Measurements from ENCODE around the gene NAA80.
A peak's percentile ranks its signal among the peaks of the same experiment; 100 is the strongest.

The NAA80 gene, protein sequence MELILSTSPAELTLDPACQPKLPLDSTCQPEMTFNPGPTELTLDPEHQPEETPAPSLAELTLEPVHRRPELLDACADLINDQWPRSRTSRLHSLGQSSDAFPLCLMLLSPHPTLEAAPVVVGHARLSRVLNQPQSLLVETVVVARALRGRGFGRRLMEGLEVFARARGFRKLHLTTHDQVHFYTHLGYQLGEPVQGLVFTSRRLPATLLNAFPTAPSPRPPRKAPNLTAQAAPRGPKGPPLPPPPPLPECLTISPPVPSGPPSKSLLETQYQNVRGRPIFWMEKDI

GRCh38 chr3:50298836-50299637 lies at the start of gene NAA80, which contains the start of gene HYAL3:
NAA80 (minus strand) TSS chr3:50299405; CDS start chr3:50297463, 1,942 bp downstream.
HYAL3 (minus strand) TSS chr3:50299405; CDS start chr3:50295602, 3,803 bp downstream.
- DNase-seq (ENCODE audit: low read depth in 2 of 2): peak; percentile 98

GRCh38 chr3:50347187-50347813 lies 48.1 kb upstream of the NAA80 start:
- peak; percentile 60 to 63 for DNase-seq (ENCODE audit: low read depth in 2 of 2)

DNA sequence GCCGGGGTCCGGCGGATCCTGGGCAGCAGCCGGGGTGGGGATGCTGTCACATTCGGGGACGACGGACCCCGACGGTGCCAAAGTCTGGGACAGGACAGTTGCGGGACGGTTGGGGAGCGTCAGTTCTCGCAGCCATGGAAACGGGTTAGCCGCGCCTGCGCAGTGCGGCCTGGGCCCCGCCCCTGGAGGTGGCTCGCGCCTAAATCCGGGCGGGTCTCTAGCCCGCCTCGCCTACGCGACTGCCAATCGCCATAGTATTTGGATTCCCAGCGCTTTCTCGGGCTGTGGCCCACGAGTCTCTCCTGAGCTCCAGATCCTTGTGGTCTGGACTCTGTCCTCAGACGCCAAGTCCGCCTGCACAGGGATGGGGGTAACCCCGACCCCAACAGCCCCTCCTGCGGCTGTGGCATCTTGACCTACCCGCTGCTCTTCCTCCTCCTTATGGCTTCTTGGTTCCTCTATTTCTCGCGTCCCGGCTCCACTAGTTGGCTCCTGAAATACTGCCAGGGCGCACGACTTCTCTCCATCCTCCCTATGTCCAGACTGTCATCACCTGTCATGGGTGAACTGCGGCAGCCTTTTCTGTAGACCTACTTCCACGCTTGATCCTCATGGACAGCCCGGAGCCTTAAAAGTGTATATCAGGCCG lies 46.5 kb upstream of the NAA80 start, which contains the start of gene ZMYND10:
Gene ZMYND10 (minus strand): TSS at position 147 of the 649 bp plus-strand sequence. CDS start 153 bp downstream, outside the sequence.
- DNase-seq (ENCODE audit: low read depth in 2 of 2): peak; percentile 35 to 44

DNA sequence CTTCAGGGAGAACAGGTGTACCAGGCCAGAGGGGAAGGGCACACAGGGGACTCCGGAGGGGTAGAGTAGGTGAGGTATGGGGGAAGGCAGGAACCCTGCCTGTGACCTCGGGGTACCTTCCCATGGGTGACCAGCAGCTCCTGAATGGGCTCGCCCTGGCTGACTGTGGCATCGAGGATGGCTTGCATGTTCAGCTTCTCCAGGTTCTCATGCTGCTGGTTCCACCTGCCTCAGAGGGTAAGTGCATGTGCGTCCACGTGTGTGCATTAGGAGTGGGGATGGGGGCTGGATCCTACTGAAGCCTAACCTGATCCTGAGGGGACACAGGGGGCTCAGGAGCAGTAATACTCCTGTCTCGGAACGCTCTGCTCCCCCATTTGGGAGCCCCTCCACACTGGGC lies 45.8 kb upstream of the NAA80 start:
- DNase-seq (ENCODE audit: low read depth in 2 of 2): no peak

DNA sequence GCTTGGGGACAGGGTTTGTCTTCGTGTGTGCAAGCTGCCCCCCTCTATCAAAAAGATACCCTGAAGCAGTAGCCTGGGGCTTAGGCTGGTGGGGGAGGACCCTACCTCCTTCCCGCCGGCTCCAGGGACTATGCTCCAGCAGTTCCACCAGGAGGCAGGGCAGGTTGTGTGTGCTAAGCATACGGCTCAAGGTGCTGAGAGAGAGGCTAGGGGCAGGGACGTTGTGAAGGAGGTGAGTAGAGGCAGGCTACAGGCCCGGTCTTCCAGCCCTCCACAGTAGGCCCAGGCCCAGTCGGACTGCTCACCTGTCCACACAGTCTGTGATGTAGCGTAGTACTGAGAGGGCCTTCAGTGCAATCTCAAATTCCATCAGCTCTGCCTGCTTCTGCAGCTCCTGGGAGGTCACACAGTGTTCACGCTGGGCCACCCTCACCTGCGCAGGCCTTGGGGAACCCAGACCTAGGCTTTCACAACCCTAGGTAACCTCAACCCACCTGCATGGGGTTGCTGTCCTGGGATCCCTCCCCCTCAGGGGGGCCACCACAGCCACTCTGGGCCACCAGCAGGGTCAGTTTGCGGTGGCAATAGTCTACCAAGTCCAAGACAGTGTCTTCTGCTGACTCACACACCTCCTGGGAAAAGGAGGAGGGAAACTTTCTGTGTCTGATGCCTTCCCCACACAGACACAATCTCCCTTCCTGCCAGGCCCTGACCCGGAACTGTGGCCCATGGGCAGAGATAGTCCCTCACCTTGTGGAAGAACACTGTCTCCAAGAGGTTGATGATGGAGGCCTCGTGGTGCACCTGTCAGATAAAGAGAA lies 43.8 kb upstream of the NAA80 start:
- DNase-seq (ENCODE audit: low read depth in 2 of 2): no peak

DNA sequence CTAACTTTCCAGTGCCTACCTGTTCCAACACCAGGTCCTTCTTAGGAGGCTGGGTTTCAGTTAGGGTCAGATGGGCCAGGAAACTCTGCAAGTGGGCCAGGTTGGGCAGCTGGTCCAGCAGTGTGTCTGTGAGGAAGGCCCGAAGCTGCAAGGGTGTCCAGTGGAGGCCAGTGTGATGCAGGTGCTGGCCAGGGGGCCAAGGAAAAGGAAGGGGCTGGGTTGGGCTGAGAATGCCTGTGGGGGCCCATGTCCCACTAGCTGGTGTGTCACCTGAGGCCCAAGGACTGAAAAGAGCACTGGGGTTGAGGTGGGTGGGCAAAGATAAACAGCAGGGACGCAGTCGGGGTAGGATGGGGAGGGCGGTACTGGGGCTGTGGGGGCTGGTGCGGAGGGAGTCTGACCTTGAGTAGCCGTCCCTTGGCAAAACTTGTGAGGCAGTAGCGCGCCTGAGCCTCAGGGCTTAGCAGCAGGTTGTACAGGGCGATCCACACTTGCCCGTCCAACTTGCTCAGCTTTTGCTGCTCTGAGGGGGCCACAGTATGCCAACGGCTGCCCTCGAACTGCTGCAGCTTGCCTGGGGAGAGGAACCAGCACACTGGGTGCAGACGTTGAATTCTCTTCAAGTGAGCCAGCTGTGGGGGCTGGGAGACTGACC lies 42.9 kb upstream of the NAA80 start:
- DNase-seq (ENCODE audit: low read depth in 2 of 2): no peak

DNA sequence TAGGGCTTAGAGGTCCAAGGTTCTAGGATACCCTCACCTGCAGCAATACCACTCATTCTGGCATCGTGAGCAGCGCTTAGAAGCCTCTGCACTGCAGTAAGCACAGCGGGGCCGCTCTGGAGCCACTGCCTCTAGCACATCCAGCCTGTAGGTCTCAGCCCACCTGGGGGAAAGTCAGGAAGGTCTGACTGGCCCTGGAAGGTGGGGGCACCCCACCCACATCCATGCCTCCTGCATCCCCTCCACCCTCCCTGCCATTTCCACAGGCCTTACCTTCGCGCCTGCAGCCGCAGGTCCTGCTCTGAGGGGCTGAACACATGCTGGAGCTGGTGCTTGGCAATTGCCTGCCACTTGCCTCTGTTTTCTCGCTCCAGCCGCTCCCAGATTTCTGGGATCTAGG lies 42.3 kb upstream of the NAA80 start:
- DNase-seq (ENCODE audit: low read depth in 2 of 2): no peak

GRCh38 chr3:50340448-50341329 lies 41.5 kb upstream of the NAA80 start, which contains the start of gene RASSF1:
RASSF1 (minus strand) TSS chr3:50340836; CDS start chr3:50340805, 31 bp downstream.
- peak in 1 of 2 donors; percentile 30 for DNase-seq (ENCODE audit: low read depth in 2 of 2)

GRCh38 chr3:50340147-50340447 lies 40.9 kb upstream of the NAA80 start:
- no peak for DNase-seq (ENCODE audit: low read depth in 2 of 2)

- no peak for DNase-seq (ENCODE audit: low read depth in 2 of 2)
These were observed 40.4 kb upstream of the NAA80 start for GRCh38 chr3:50339485-50340146.

GRCh38 chr3:50338965-50339364 lies 39.8 kb upstream of the NAA80 start:
- DNase-seq (ENCODE audit: low read depth in 2 of 2): no peak

DNA sequence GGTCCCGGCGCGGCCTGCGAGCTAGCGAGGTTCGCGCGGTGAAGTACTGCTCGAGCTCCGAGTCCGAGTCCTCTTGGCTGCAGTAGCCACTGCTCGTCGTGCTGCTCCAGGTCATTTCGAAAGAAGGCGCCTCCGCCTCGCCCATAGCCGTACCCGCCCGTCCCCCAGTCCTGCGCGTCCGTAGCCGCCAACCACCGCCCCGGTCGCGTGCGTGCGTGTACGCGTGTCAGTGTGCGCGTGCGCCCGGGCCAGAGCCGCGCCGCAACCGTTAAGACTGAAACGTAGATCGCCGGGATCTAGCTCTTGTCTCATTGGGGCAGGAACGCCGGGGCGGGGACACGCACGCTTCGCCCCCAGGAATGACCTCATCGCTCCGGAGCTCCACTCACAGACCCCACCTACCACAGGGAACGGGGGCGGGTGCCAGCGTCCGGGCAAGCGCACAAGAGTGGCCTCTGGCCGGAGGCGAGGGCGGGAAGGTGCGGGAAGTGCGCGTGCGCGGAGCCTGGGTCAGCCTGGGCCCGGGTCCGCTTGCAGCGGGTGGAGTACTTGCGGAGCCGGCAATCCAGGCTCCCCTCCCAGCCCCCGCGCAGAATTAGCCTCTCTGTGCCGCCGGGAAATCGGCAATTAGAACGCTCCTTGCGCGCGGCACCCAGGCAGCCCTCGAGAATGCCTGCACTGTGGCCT lies 38.1 kb upstream of the NAA80 start:
- DNase-seq (ENCODE audit: low read depth in 2 of 2): peak; percentile 91

DNA sequence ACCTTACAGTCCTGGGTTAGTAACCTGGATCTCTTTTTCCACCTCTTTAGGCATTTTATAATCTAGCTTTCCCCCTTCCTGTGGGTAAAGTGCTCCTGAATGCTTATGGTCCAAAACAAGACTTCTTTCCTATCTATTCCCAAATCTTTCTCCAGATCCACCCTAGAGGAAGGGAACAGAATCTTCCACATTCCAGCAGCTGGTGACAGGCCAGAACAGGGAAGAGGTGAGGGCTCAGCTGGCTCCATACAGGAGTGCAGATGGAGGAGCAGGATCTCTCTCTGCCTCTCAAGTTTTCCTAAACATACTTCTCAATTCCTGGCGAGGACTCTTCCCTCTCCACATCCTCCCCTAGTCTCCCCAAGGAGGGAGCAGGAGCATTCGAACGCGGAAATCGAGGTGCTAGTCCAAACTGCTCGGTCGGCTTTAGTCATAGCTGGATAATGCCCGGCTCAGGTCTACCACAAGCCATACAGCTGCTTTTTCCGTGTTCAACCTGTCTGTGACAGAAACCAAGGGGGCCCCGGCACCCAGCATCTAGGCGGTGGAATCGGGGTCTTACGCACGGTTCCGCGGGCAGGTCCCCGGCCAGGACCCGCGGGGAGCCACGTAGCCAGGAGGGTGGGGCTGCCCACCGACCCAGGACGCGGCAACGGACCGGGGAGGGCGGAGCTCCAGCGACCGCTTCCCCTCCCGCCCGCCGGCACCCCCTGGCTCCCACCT lies 37.4 kb upstream of the NAA80 start:
- no peak for DNase-seq (ENCODE audit: low read depth in 2 of 2)

GRCh38 chr3:50334339-50335075 lies 35.3 kb upstream of the NAA80 start:
- no peak for DNase-seq (ENCODE audit: low read depth in 2 of 2)

- DNase-seq (ENCODE audit: low read depth in 2 of 2): no peak
These were observed 34.6 kb upstream of the NAA80 start for GRCh38 chr3:50333744-50334328.

GRCh38 chr3:50331364-50331907 lies 32.2 kb upstream of the NAA80 start:
- DNase-seq (ENCODE audit: low read depth in 2 of 2): no peak
